Fibroblast of skin of right biceps (primary cell): Measurements from ENCODE around the gene COL5A1.

ENCODE experiments used
- DNase-seq: peaks from one replicate; pipeline ENCODE4 v3.0.0-alpha.2; 2013

Gene COL5A1

DNA sequence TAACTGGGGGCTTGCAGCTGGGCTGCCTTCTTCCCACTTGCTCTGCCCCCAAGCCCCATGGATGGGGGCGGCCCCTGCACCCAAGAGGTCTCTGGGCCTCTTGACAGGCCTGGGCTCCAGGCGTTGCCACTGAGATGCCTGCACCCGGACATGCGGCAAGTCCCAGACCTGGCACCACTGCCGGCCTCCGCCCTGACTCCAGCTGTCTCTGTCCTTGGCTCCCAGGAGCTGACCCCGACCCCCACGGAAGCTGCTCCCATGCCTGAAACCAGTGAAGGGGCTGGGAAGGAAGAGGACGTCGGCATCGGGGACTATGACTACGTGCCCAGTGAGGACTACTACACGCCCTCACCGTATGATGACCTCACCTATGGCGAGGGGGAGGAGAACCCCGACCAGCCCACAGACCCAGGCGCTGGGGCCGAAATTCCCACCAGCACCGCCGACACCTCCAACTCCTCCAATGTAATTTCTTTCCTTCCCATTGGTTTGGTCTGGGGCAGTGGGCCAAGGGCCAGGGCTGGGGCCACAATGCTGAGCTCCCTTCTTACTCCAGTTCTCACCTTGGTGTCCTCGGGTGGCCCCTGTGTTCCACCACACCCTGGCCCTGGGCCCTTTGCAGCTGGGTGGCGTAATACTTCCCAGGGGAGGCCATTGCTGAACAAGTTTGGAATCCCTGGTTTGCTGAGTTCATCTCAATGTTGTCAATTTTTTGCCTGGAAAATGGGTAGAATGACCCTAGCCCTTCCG, 88.6 kb downstream of the COL5A1 start:
- DNase-seq = no peak

DNA sequence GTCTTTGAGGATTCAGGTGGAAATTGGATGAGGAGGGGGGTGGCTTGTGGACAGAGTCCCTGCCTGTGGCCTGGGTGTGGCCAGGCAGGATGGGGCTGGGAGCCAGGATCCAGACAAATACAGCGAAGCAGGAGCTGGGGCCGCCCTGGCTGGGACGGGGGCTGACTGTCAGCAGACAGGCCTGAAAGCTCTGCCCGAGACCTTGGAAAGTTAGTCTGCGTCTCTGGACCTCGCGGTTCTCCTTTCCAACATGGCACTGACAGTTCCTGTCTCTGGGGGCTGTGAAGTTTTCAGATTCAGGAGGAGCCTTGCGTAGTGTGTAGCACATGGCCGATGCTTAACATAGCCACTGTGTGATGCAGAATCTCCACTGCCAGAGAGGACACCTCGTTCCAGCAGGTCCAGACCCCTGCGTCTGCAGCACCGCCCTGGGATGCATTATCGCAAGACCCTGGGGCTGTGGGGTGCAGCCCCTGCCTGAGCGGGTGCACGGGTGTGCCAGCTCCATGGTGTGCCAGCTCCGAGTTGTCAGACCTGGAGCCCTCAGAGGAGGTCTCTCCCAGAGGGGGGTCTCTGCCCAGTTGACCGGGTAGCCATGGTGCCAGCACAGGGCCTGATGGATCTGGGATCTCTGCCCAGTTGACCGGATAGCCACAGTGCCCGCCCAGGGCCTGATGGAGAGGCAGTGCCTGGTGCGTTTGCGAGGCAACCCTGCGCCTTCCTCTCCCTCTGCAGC, 89.3 kb downstream of the COL5A1 start:
- DNase-seq = no peak

DNA sequence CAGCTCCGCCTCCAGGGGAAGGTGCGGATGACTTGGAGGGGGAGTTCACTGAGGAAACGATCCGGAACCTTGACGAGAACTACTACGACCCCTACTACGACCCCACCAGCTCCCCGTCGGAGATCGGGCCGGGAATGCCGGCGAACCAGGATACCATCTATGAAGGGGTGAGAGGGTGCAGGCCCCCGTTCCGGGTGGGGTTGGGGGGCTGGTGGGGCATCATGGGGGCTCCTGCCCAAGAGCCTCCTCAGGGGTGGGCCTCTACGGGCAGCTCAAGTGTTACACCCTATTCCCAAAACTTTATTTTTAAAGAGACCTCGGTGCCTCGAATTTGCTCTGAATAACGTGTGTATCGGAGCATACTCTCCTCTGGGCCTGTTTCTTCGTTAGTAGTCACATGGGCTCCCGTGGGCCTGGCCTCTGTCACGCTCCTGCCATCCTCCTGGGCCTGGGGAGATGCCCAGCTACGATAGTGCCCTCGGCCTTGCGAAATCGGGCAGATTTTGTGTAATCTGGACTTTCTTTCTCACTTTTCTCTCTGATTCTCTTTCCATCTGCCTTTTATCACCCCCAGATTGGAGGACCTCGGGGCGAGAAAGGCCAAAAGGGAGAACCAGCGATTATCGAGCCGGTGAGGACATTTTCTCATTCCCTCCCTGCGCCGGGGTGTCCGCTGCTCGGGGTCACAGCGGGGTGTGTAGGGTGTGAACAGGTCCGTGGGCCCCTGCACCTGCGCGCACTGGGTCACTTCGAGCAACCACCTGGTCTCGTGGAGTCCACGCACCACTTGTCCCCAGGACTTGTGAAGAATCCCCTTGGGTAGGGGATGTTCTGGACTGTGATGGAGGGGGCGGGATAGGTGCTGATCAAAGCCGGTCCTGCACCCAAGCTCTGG, 90.1 kb downstream of the COL5A1 start:
- no peak for DNase-seq

DNA sequence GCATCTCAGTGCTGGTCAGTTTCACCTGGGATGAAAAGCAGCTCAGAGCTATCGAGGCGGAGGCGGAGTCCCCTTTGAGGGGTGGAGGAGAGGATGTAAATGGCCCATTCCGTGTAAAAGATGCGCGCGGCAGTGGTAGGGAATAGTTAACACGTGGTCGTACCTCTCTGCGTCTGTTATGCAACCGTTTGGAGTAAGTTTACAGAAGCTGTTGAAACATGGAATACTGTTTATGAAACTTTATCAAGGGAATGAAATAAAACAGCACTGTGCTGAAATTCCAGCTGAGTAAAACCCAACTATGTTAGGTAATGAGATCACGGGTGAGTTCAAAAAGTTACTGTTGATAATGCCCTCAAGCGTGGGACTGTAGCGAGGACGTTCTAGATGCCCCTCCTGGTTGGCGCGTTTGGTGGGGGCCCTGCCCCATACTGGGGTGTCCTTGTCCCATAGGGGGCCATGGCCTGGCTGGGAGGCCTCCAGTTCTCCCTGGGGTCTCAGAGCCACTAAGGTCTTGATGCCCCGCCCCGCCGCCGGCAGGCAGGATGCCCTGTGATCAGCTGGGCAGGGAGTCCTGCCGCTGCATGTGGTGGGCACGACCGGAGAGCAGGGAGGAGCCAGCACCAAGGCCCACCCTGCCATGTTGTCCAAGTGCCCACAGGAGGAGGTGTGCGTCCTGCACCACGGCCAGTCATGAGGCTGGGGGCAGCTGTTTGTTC, 90.9 kb downstream of the COL5A1 start:
- DNase-seq = no peak

DNA sequence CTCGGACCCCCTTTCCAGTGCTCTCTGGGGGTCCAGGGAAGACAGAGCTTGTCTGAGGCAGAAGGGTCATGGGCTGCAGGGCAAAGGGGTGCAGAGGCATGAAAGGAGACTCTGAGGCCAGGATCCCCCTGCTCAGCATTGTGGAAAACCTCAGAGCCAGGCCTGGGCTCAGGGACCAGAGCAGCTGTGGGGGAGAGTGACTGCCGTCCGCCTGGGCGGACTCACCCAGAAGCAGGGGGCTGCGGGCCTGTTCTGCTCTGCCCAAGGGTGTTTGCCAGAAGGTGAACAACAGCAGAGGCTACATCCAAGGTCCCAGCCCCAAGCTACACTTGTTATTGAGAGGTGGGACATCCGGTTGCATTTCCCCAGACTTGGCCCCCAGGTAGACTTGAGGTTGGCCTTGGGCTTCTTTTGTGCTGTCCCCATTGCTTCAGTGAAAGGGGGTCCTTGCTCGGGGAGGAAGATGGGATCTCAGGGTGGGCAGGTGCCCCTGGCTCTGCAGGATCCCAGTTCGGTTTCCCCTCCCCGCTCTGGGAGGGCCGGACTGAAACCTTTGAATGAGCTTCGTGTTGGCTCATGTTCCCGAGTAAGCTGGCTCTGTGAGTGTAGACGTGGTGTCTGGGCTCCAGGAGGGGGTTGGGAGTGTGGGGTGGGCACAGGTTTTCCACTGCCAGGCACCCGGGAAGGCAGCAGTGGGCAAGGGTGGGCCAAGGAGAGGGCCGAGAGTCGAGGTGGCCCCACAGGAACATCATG, 92.1 kb downstream of the COL5A1 start:
- DNase-seq = no peak

DNA sequence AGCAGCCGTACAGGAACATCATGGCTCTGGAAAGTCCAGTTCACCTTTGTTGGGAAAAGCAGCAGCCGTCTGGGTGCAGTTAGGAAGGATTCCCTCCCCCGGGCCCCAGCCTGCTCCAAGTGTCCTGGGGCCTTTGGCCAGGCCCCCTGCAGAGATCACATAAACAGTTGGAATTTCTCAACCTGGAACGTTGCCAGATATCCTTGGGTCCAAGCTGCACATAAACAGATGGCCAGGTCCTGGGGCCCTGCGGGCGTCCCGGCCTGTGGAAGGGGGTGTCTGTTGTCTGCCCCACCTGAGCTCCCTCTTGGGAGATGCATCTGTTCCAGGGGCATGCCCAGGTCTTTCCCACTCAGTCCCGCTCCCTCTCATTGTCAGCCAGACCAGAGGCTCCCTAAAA, 92.7 kb downstream of the COL5A1 start:
- peak; percentile 46 for DNase-seq

DNA sequence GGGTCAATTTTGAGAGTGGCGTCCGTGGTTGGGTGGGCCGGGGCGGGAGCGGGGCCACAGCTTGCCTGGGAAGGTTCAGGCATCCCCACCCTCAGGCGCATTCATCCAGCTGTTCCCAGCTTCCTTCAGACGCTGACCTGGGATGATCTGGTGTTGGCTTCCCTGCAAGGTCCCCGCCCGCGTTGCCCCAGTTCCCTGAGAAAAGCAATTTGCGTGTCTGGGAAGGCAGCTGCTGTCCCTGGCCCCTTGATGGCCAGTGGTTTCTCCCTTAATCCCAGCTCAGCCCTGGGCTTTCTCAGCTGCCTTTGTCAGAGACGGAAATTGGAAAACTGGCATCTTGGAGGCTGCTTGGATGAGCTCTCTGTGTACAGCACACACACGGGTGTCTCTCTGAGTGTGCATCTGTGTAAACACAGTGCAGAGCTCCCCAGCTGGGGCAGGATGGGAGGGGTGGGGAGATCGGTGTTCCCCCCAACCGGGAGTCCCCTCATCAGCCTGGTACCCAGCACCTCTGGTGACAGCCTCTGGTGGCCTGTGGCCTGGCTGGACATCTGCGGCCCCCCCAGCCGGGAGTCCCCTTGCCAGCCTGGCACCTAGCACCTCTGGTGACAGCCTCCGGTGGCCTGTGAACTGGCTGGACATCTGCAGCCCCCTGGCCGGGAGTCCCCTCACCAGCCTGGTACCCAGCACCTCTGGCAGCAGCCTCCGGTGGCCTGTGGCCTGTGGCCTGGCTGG, 94.0 kb downstream of the COL5A1 start:
- DNase-seq = no peak

DNA sequence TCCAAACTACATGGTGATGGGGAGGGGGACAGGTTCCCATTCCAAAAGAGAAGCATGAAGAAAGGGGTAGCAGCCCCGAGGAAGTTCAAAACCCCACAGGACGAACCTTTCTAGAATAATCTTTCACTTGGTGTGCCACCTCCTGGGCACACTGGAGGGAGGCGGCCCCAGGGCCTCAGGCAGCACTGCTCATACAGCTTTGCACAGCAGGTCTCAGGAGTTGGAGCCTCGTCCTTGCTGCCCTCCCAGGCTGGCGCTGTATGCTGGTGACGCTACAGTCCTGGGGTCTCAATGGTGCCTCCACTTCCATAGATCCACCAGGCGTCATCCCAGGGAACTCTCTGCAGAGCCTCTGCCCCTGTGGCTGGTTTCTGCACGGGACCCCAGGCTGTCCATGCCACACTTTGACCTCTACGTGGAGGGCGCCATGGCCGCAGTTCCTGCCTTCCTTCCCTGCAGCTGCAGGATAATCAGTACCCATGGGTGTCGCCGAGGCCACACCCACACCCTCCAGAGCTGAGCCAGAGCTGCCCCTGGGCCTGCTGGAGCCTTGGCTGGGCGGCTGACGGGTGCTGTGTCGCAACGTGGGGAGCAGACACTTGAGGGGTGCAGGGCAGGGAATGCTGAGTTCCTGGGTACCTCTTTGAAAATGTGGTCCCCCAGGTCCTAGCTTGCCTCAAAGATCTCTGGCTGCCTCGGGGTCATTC, 95.3 kb downstream of the COL5A1 start:
- DNase-seq = no peak

DNA sequence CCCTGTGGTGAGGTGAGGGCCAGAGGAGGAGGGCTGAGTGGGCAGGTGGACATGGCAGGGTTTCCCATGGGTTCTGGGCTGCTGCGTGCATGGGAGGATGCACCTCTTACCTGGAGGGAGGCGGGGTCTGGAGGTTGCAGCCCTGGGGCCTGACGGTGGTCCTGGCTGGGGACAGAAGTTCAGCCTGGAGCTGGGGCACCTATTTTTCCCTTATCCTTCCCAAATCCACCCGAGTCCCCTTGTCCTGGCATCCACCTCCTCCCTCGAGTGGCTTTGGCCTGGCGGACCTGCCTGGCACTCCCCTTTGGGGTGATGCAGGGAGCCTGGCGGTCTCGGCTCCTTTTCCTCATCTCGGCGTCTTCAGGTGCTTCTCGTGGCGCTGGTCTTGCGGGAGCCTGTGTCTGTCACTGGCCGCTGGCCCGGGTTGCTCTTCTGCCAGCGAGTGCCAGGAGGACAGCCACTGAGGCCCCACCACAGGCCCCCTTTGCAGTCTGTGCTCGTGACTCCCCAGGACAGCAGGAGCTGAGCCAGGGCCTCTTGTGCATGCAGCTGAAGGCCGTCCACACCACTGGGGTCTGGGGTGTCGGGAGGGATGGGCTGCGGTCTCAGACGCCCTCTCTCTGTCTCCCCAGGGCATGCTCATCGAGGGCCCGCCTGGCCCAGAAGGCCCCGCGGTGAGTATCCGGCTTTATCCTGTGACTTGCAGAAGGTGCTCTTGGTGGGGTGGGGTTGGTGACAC, 96.4 kb downstream of the COL5A1 start:
- DNase-seq = no peak

DNA sequence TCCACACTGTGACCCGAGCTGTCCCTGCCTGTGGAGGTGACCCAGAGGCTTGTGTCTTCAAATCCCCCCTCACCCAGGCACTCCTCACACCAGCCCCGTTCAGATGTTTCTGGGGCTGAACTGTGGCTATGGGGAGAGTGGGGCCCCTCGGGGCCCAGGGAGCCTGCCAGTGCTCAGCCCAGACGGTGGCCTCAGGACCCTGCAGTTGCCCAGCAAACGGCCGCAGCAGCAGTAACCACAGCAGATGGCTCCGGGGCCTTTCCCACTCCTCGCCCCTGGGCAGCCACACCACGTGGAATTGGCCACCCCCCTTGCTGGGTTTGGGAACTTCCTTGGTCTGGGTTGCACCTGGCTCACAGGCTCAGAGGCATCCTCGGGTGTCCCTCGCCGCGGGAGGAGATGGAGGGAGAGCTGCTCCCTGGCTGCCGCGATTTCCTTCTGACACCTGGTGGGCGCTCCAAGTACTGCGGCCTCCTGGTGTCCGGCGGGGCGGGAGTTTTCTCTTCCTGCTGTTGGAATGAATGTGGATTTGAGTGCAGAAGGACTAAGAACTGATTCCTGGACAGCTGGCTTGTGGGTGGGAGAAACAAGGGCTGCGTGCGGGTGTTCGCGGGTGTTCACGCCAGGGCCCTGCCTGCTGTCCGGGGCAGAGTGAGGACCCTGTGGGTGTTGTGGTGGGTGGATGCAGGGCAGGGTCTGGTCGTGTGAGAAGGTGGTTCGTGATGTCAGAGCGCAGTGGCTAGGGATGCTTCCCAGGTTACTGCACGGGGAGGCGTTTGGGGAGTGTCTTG, 97.5 kb downstream of the COL5A1 start:
- DNase-seq = peak; percentile 60

DNA sequence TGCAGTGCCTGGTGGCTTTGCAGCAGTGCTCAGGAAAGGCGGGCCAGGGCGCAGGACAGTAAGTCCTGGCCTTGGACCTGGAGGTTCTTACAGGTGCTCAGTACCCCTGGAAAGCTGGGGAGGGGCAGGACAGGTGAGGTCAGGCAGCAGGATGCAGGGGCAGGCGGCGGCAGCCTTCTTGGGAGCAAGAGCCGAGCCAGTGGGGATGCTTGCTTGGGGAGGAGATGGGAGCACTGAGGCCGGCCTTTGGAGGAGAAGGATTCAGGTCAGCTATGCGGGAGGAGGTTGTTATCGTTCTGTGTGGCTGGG, 98.0 kb downstream of the COL5A1 start:
- DNase-seq = no peak

DNA sequence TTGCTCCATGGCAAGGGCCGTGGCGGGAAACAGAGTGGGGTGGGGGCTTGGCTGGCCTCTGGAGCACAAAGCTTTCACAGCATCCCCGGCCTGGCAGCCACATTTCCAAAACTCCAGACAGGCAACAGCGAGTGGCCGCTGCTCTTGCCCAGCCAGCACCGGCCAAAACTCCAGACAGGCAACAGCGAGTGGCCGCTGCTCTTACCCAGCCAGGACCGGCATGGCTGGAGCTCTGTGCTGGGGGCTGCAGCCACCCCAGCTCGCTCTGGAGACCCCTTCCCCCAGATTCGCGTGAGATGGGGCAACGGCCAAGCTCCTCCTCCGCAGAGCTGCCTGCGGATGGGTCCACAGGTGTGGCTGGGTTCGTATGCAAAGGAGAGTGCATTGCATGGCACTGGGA, 98.5 kb downstream of the COL5A1 start:
- DNase-seq = no peak

DNA sequence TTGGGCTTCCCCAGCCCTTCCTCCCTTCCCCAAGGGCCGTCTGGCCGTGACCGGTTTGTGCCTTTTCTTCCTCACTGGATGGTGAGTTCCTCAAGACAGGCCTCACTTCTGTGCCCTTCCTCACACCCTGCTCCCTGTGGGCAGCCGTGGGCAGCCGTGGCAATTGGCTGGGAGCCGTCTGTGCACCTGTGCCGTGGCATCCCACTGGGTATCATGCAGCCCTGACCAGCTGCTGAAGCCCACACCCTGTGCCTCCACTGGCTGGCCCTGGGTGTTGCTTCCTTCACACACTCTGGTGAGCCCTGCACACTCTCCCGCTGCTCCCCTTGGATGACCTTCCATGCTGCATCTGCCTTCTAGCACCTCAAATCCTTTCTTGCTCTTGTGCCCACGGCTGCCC, 100.2 kb downstream of the COL5A1 start:
- DNase-seq = no peak

DNA sequence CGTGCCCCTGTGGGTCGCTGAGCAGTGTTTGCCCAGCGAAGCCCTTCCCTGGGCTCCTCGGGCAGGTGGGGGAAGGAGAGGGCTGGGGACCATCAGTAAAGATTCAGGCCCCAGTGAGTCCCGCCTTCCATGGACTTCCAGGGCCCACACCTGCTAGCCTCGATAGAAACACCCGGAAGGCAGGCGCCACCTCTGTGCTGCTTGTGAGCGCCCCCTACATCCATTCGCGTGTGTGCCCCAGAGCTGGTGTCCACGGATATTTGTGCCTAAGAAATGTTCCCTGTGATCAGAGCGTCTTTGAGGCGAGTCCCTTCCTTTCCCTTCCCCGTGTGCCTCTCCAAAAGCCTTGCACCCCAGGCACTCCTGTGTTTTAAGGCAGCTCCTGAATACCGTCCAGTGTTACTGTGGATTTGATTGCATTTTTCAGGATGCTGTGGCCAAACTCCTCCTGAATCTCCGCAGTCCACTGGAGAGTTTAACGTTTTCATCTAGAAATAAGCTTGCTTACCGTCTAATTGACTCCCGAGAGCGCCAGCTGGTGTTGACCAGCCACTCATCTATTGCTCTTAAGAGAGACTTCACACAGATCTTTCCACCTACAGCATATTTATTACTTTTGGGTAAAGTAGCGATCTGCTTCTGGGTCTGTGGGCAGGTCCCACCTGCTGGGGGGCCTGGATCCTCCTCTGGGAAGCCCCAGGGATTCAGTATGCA, 101.4 kb downstream of the COL5A1 start:
- DNase-seq = no peak

DNA sequence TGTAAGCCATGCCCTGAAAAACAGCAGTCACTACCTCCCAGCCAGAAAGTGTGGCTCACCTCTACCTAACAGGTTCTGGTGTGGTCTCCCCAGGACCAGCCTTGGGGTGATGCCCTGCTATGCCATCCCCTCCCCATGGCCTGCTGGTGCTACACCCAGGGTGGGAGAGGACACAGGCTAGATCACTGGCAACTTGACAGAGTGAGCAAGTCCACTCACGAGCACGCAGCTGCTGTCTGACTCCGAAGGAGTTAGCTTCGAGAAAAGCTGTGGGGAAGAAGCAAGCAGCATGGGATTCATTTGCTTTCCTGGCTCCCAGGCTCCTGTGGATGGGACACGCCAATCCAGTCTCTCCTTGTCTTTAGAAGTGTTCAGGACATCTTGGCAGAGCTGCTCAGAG, 102.2 kb downstream of the COL5A1 start:
- DNase-seq = no peak

DNA sequence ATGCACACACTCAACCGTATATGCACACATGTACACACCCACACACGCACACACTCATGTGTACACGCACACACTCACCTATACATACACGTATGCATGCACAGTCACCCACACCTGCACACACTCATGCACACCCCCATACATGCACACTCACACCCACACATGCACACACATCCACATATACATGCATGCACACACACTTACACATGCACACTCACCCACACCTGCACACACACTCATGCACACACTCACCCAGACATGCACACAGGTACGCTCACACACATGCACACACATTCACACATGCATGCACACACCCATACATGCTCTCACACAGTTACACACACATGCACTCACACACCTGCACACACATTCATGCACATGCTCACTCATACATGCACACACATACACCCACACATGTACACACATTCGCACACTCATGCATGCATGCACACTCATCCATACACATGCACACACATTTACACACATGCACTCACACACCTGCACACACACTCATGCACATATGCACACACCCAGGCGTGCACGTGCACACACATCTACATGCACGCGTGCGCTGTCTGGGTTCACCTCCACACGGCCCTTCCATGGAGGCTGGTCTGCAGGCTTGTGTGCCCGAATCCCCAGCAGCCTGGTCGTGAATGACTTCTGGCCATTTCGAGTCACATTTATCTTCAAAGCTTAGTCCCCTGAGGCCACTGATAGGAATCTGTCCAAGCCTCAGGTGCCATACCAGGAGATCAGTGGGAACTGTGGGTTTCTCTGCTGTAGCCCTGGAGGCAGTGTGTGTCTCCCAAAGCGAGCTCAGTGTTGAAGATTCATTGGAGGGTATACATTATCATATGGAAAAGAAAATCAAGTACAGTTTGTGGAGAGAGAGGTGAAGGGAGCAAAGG, 103.0 kb downstream of the COL5A1 start:
- DNase-seq = no peak

DNA sequence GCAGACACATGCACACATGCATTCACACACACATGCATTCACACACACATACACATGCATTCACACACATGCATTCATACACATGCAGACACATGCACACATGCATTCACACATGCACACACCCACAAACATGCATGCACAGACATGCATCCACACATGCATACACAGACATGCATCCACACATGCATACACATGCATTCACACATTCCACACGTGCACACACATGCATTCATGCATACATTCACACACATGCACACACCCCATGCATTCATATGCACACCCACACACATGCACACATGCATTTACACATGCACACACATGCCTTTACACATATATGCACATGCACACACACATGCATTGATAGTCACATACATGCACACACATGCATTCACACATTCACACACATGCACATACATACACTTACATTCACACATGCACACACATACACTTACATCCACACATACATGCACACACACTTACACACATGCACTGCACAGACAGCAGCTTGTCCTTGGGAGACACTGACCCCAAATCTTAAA, 106.4 kb downstream of the COL5A1 start:
- DNase-seq = no peak
